Caco-2 (cell line): Measurements from ENCODE around the gene NUDCD3. TPM values are rescaled to one million over a fixed set of nuclear protein-coding genes. Genes with fewer than 3 reads are reported as not detected.

Experiments
- BruUV-seq: library from RNA; stranded (reverse); fragments of 400-500 nt; replicated peaks from 2 replicates; lab custom pipeline; 2021; lab: Mats Ljungman, UMichigan
- CTCF ChIA-PET: fragments of 300-600 bp; sonication (Branson Sonifier 250); formaldehyde crosslinking; loops from one replicate; lab custom pipeline; 2022; ENCODE audit warnings: antibody characterized with exemption; lab: Charles Lee
- POLR2A ChIA-PET: fragments of 300-600 bp; sonication (Branson Sonifier 250); formaldehyde crosslinking; loops from one replicate; lab custom pipeline; 2022; ENCODE audit warnings: antibody characterized with exemption; lab: Charles Lee
- DNase-seq, 2 experiments: peaks; one replicate each; pipeline versions ENCODE4 v3.0.0 to v3.0.0-alpha.2; 2020 to 2022
- H3K27me3 ChIP-seq: replicated peaks from 2 replicates; pipeline ENCODE4 v1.6.0; 2011; ENCODE audit warnings: low read length; ENCODE audit not compliant: control insufficient read depth, insufficient read depth
- H3K36me3 ChIP-seq: 2 replicates; pipeline ENCODE4 v1.5.1; 2011; ENCODE audit warnings: low read length; ENCODE audit not compliant: control insufficient read depth, insufficient read depth
- H3K4me1 ChIP-seq: fragments of 250-450 bp; sonication (Bioruptor Pico); 2 replicates; pipeline ENCODE4 v1.5.1; 2020; ENCODE audit warnings: mild to moderate bottlenecking
- H3K4me3 ChIP-seq: 2 replicates; pipeline ENCODE4 v1.5.1; 2011; ENCODE audit warnings: low read depth, mild to moderate bottlenecking, control low read depth, low read length
- H3K9me3 ChIP-seq: fragments of 250-450 bp; sonication (Bioruptor Pico); 2 replicates; pipeline ENCODE4 v1.5.1; 2020; ENCODE audit warnings: mild to moderate bottlenecking, moderate library complexity
- H3K27ac Mint-ChIP-seq: one replicate; pipeline ENCODE4 v1.8.0; 2022; ENCODE audit warnings: mixed read lengths; ENCODE audit not compliant: unreplicated experiment
- H3K27me3 Mint-ChIP-seq: one replicate; pipeline ENCODE4 v1.8.0; 2022; ENCODE audit warnings: mixed read lengths; ENCODE audit not compliant: insufficient read depth, unreplicated experiment
- H3K36me3 Mint-ChIP-seq: one replicate; pipeline ENCODE4 v1.8.0; 2022; ENCODE audit warnings: mild to moderate bottlenecking, mixed read lengths; ENCODE audit not compliant: insufficient read depth, unreplicated experiment
- H3K4me1 Mint-ChIP-seq: one replicate; pipeline ENCODE4 v1.8.0; 2022; ENCODE audit warnings: low read depth, mixed read lengths; ENCODE audit not compliant: unreplicated experiment
- H3K4me3 Mint-ChIP-seq: one replicate; pipeline ENCODE4 v1.8.0; 2022; ENCODE audit warnings: mild to moderate bottlenecking, moderate library complexity, mixed read lengths; ENCODE audit not compliant: unreplicated experiment
- H3K9me3 Mint-ChIP-seq: one replicate; pipeline ENCODE4 v1.8.0; 2022; ENCODE audit warnings: mixed read lengths; ENCODE audit not compliant: unreplicated experiment
- CTCF ChIP-seq, 2 experiments: fragments of 200-600 bp in 1 of 2; IDR thresholded peaks; 1 replicate in 1 of 2; 2 replicates in 1 of 2; pipeline versions ENCODE4 v1.5.1 to v1.8.0; 2011 to 2022; ENCODE audit warnings: antibody characterized with exemption in 1 of 2, control low read depth in 1 of 2, inconsistent platforms in 1 of 2, low read depth in 1 of 2, low read length in 1 of 2, mild to moderate bottlenecking in 1 of 2, moderate library complexity in 1 of 2; ENCODE audit not compliant: insufficient read depth in 1 of 2, severe bottlenecking in 1 of 2, unreplicated experiment in 1 of 2
- intact Hi-C: fragments of 100-400 bp; cut with micrococcal nuclease; formaldehyde crosslinking; loops from one replicate; pipeline ENCODE4 v1.10.0; 2022; ENCODE audit not compliant: unreplicated experiment
- total RNA-seq: library from RNA; stranded (reverse); gene quantifications from 2 replicates; pipeline ENCODE4 v1.2.3, GENCODE V29; 2022

Gene NUDCD3
- total RNA-seq, 1 experiment from 2014 or later = 116 TPM

- no TSS peak for BruUV-seq
- intact Hi-C loops = no loop called here
- Mint-ChIP-seq H3K4me3 (no peak overlapping the region), H3K36me3 (peaks cover 35% of the 10 kb centered on the region), H3K9me3 (peaks cover 9% of the 10 kb centered on the region), H3K27ac (no peak overlapping the region), H3K27me3 (no peaks in the 10 kb centered on the region), H3K4me1 (peaks cover 4% of the 10 kb centered on the region)
- H3K27me3 ChIP-seq = no peaks in the 10 kb centered on the region
- peaks cover 4% of the 10 kb centered on the region; the same call in 1 of the 2 replicates for H3K9me3 ChIP-seq
- no peaks in the 10 kb centered on the region for H3K4me1 ChIP-seq
- no peak for TF ChIP-seq CTCF (IDR thresholded peaks at IDR 0.05; ENCODE audit: insufficient read depth in 1 of 2, low read depth in 1 of 2, low read length in 1 of 2, severe bottlenecking in 1 of 2, unreplicated experiment in 1 of 2)
- ChIA-PET POLR2A (no interaction called here), CTCF (no interaction called here)
- DNase-seq = no peak
- no peaks in the 10 kb centered on the region for H3K36me3 ChIP-seq
- H3K4me3 ChIP-seq = no peak overlapping the region
Measured at GRCh38 chr7:44415047-44415446, 75.4 kb downstream of the NUDCD3 start.

GRCh38 chr7:44411306-44411705 lies 79.2 kb downstream of the NUDCD3 start:
- no peak overlapping the region for H3K4me3 Mint-ChIP-seq
- peaks cover 9% of the 10 kb centered on the region for H3K9me3 Mint-ChIP-seq
- Histone ChIP-seq H3K4me3 (no peak overlapping the region), H3K27me3 (no peaks in the 10 kb centered on the region), H3K4me1 (no peaks in the 10 kb centered on the region), H3K9me3 (peaks cover 4% of the 10 kb centered on the region; the same call in 1 of the 2 replicates), H3K36me3 (no peaks in the 10 kb centered on the region)
- ChIA-PET POLR2A (no interaction called here), CTCF (no interaction called here)
- H3K27ac Mint-ChIP-seq = no peak overlapping the region
- no peak for TF ChIP-seq CTCF (IDR thresholded peaks at IDR 0.05; ENCODE audit: insufficient read depth in 1 of 2, low read depth in 1 of 2, low read length in 1 of 2, severe bottlenecking in 1 of 2, unreplicated experiment in 1 of 2)
- intact Hi-C loops = no loop called here
- DNase-seq = no peak
- H3K27me3 Mint-ChIP-seq = no peaks in the 10 kb centered on the region
- H3K36me3 Mint-ChIP-seq = peaks cover 30% of the 10 kb centered on the region
- BruUV-seq = no TSS peak
- H3K4me1 Mint-ChIP-seq = no peaks in the 10 kb centered on the region

GRCh38 chr7:44408596-44408995 lies 81.9 kb downstream of the NUDCD3 start:
- H3K9me3 ChIP-seq = peaks cover 4% of the 10 kb centered on the region; the same call in 1 of the 2 replicates
- H3K4me3 ChIP-seq = no peak overlapping the region
- Mint-ChIP-seq H3K4me1 (no peaks in the 10 kb centered on the region), H3K9me3 (peaks cover 9% of the 10 kb centered on the region), H3K27ac (no peak overlapping the region), H3K27me3 (no peaks in the 10 kb centered on the region), H3K36me3 (peaks cover 30% of the 10 kb centered on the region), H3K4me3 (no peak overlapping the region)
- BruUV-seq = no TSS peak
- ChIA-PET CTCF (no interaction called here), POLR2A (no interaction called here)
- no peak for DNase-seq
- H3K36me3 ChIP-seq = no peaks in the 10 kb centered on the region
- TF ChIP-seq CTCF (IDR thresholded peaks at IDR 0.05; ENCODE audit: insufficient read depth in 1 of 2, low read depth in 1 of 2, low read length in 1 of 2, severe bottlenecking in 1 of 2, unreplicated experiment in 1 of 2) = no peak
- intact Hi-C loops = no loop called here
- no peaks in the 10 kb centered on the region for H3K27me3 ChIP-seq
- no peaks in the 10 kb centered on the region for H3K4me1 ChIP-seq
